Measurements from ENCODE around the gene TCP10L.

Gene TCP10L

DNA sequence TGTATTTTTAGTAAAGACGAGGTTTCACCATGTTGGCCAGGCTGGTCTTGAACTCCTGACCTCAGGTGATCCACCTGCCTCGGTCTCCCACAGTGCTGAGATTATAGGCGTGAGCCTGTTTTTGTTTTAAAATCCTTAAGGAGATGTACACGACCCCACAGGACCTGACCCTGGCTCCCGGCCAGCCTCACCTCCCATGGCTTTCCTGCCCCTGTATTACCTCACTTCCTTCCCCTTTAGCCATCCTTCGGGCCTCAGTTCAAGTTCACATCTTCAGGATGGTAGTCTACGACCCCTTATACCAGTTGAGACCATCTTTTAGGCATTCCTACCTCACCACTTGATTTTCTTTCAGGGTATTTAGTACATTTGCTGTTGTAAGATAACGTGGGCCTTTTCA, 36.3 kb downstream of the TCP10L start:
- H3K27ac ChIP-seq (replicated peaks): no peak overlapping the region
- DNase-seq (ENCODE audit: low read depth in 1 of 2, low spot score in 1 of 2): no peak

DNA sequence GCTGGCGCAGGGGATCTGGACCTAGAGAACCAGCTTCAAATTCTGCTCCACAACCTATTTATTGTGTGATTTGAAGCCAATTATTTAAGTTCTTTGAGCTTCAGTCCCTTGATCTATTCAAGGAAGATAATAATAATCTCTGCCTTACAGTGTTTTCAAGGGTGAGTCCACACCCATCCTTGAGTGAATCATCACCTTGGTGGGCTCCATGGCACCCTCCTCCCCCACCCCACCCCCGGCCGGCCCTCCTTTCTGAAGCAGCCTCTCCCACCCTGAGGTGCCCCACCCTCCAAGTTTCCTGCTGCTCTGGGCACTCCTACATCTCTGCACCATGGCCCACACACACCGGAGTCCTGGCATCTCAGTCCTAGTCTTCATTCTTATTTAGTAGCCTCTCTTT, 38.3 kb downstream of the TCP10L start:
- Histone ChIP-seq H3K27me3 (ENCODE audit: insufficient read depth, poor library complexity, severe bottlenecking) (no peaks in the 10 kb centered on the region), H3K27ac (replicated peaks) (no peak overlapping the region), H3K4me3 (replicated peaks; ENCODE audit: insufficient read depth, low read length) (no peak overlapping the region)
- no peak for DNase-seq (ENCODE audit: low read depth in 1 of 2, low spot score in 1 of 2)
- TF ChIP-seq GABPA (IDR thresholded peaks at IDR 0.05; ENCODE audit: low read depth) (no peak), CTCF (IDR thresholded peaks at IDR 0.05; ENCODE audit: insufficient read depth, low read length) (no peak), POLR2AphosphoS5 (IDR thresholded peaks at IDR 0.05; ENCODE audit: low read depth) (no peak), SPI1 (IDR thresholded peaks at IDR 0.05; ENCODE audit: borderline replicate concordance, low read depth) (no peak)
- TF ChIP-seq, protein P1, sequence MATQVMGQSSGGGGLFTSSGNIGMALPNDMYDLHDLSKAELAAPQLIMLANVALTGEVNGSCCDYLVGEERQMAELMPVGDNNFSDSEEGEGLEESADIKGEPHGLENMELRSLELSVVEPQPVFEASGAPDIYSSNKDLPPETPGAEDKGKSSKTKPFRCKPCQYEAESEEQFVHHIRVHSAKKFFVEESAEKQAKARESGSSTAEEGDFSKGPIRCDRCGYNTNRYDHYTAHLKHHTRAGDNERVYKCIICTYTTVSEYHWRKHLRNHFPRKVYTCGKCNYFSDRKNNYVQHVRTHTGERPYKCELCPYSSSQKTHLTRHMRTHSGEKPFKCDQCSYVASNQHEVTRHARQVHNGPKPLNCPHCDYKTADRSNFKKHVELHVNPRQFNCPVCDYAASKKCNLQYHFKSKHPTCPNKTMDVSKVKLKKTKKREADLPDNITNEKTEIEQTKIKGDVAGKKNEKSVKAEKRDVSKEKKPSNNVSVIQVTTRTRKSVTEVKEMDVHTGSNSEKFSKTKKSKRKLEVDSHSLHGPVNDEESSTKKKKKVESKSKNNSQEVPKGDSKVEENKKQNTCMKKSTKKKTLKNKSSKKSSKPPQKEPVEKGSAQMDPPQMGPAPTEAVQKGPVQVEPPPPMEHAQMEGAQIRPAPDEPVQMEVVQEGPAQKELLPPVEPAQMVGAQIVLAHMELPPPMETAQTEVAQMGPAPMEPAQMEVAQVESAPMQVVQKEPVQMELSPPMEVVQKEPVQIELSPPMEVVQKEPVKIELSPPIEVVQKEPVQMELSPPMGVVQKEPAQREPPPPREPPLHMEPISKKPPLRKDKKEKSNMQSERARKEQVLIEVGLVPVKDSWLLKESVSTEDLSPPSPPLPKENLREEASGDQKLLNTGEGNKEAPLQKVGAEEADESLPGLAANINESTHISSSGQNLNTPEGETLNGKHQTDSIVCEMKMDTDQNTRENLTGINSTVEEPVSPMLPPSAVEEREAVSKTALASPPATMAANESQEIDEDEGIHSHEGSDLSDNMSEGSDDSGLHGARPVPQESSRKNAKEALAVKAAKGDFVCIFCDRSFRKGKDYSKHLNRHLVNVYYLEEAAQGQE (IDR thresholded peaks at IDR 0.05; ENCODE audit: insufficient replicate concordance, low read depth): no peak

More for the DNA sequence above, 36.3 kb downstream of the TCP10L start:
- Histone ChIP-seq H3K4me3 (replicated peaks; ENCODE audit: insufficient read depth, low read length) (no peak overlapping the region), H3K27me3 (ENCODE audit: insufficient read depth, poor library complexity, severe bottlenecking) (no peaks in the 10 kb centered on the region)
- TF ChIP-seq POLR2AphosphoS5 (IDR thresholded peaks at IDR 0.05; ENCODE audit: low read depth) (no peak), SPI1 (IDR thresholded peaks at IDR 0.05; ENCODE audit: borderline replicate concordance, low read depth) (no peak), GABPA (IDR thresholded peaks at IDR 0.05; ENCODE audit: low read depth) (no peak), CTCF (IDR thresholded peaks at IDR 0.05; ENCODE audit: insufficient read depth, low read length) (no peak)
- TF ChIP-seq, protein P1 (IDR thresholded peaks at IDR 0.05; ENCODE audit: insufficient replicate concordance, low read depth): no peak

DNA sequence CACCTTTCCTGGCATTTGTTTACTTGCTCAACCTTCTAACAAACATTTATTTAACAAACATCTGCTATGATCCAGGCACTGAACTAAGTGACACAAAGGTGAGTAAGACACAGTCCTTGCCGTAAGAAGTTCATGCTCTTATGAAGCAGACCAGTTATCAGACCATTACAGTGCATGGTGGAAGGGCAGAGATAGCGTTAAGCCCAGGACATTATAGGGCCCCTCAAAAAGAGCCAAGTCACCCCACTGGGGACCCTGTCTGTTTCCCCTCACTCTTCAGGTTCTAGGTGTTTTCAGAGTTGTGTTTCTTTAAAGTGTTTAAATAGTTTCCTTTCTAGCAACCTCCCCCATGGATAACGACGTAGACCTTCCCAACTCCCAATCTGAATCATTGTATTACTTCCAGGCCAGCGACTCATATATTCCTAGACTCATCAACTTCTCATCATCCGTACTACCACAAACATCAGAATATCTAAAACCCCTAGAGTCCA, 39.3 kb downstream of the TCP10L start:
- Histone ChIP-seq H3K4me3 (replicated peaks; ENCODE audit: insufficient read depth, low read length) (no peak overlapping the region), H3K27me3 (ENCODE audit: insufficient read depth, poor library complexity, severe bottlenecking) (no peaks in the 10 kb centered on the region), H3K27ac (replicated peaks) (no peak overlapping the region)
- TF ChIP-seq CTCF (IDR thresholded peaks at IDR 0.05; ENCODE audit: insufficient read depth, low read length) (no peak), POLR2AphosphoS5 (IDR thresholded peaks at IDR 0.05; ENCODE audit: low read depth) (no peak), SPI1 (IDR thresholded peaks at IDR 0.05; ENCODE audit: borderline replicate concordance, low read depth) (no peak), GABPA (IDR thresholded peaks at IDR 0.05; ENCODE audit: low read depth) (no peak)
- TF ChIP-seq, protein P1 (IDR thresholded peaks at IDR 0.05; ENCODE audit: insufficient replicate concordance, low read depth): no peak
- DNase-seq (ENCODE audit: low read depth in 1 of 2, low spot score in 1 of 2): no peak
